Right ventricle myocardium superior (tissue), 1 donor: ENCODE data around the gene CISTR. TPM values are rescaled to one million over a fixed set of nuclear protein-coding genes. Genes with fewer than 3 reads are reported as not detected.
"Not testable (repeated sequence)": the region's sequence is repeated elsewhere in the genome, so short reads cannot be mapped to it uniquely, and the experiment has no call there.

Experiments
- ATAC-seq: fragments of 200-7000 bp; cut with Tn5 transposase; one replicate; pipeline ENCODE4 v1.9.1; 2020; ENCODE audit warnings: mild to moderate bottlenecking; ENCODE audit not compliant: poor library complexity
- DNase-seq: peaks from one replicate; pipeline ENCODE4 v3.0.0-alpha.2; 2020
- intact Hi-C: fragments of 100-400 bp; cut with DNase I; formaldehyde crosslinking; loops from one replicate; pipeline ENCODE4 v1.11.2; 2022
- total RNA-seq: library from RNA; stranded (reverse); fragmentation: NEBNext Ultra II Directional; extraction: Animal tissue kit (Norgen Biotek cat#: 25700); gene quantifications from one replicate; pipeline ENCODE4 v1.2.1, GENCODE V29; 2021
- donor health status: DM: no; HTN: yes; CAD: no; lungs with severe emphysema.

Gene CISTR
- total RNA-seq, 1 donor from 2014 or later: 0.83 TPM

- intact Hi-C loops: no loop called here
Observed at GRCh38 chr12:53768976-53769375, 17.2 kb upstream of the CISTR start.

GRCh38 chr12:53766881-53767280 lies 15.1 kb upstream of the CISTR start:
- intact Hi-C loops: no loop called here
- DNase-seq (no peak), ATAC-seq (no peak)

More at GRCh38 chr12:53768976-53769375, 17.2 kb upstream of the CISTR start:
- no peak for ATAC-seq
- DNase-seq: no peak

GRCh38 chr12:53765891-53766290 lies 14.1 kb upstream of the CISTR start:
- intact Hi-C loops: no loop called here
- DNase-seq (no peak), ATAC-seq (no peak)

GRCh38 chr12:53764615-53765014 lies 12.8 kb upstream of the CISTR start:
- ATAC-seq (no peak), DNase-seq (no peak)
- intact Hi-C loops: no loop called here

GRCh38 chr12:53762793-53763192 lies 11.0 kb upstream of the CISTR start:
- ATAC-seq, intact Hi-C loops, DNase-seq: not testable (repeated sequence)

- intact Hi-C loops: no loop called here
- DNase-seq (no peak), ATAC-seq (no peak)
Observed at GRCh38 chr12:53761306-53761705, 9.5 kb upstream of the CISTR start.

GRCh38 chr12:53759261-53759660 lies 7.5 kb upstream of the CISTR start:
- intact Hi-C loops: no loop called here
- ATAC-seq (no peak), DNase-seq (no peak)

- ATAC-seq (no peak), DNase-seq (no peak)
- intact Hi-C loops: no loop called here
Observed at GRCh38 chr12:53758730-53759103, 6.9 kb upstream of the CISTR start.

- ATAC-seq (no peak), DNase-seq (no peak)
- intact Hi-C loops: no loop called here
Observed at GRCh38 chr12:53758081-53758729, 6.4 kb upstream of the CISTR start.

GRCh38 chr12:53757101-53757770 lies 5.5 kb upstream of the CISTR start:
- peak; percentile 88 for DNase-seq
- ATAC-seq: peak; percentile 45
- intact Hi-C loops: no loop called here

- ATAC-seq: no peak
- intact Hi-C loops: no loop called here
- no peak for DNase-seq
Observed at GRCh38 chr12:53756300-53757100, 4.7 kb upstream of the CISTR start.

GRCh38 chr12:53755893-53756292 lies 4.1 kb upstream of the CISTR start:
- ATAC-seq: no peak
- intact Hi-C loops: no loop called here

GRCh38 chr12:53755451-53755891 lies 3.7 kb upstream of the CISTR start:
- no peak for DNase-seq
- no peak for ATAC-seq
- intact Hi-C loops: no loop called here

More at GRCh38 chr12:53755893-53756292, 4.1 kb upstream of the CISTR start:
- DNase-seq: no peak

- ATAC-seq: no peak
- intact Hi-C loops: no loop called here
- DNase-seq: no peak
Observed at GRCh38 chr12:53754633-53755264, 3.0 kb upstream of the CISTR start.

- DNase-seq (no peak), ATAC-seq (no peak)
- intact Hi-C loops: no loop called here
Observed at GRCh38 chr12:53754188-53754585, 2.4 kb upstream of the CISTR start.

GRCh38 chr12:53752621-53753020 lies 842 bp upstream of the CISTR start:
- intact Hi-C loops: no loop called here
- no peak for DNase-seq
- ATAC-seq: no peak

- ATAC-seq: no peak
- intact Hi-C loops: no loop called here
Observed at GRCh38 chr12:53752192-53752601, 418 bp upstream of the CISTR start.

GRCh38 chr12:53750812-53751335 lies 905 bp downstream of the CISTR start:
- DNase-seq (peak; percentile 59), ATAC-seq (peak; percentile 30)
- intact Hi-C loops: no loop called here

More at GRCh38 chr12:53752192-53752601, 418 bp upstream of the CISTR start:
- no peak for DNase-seq
